Measurements from ENCODE around the gene DPPA2. TPM values are rescaled to one million over a fixed set of nuclear protein-coding genes. Genes with fewer than 3 reads are reported as not detected.
"Not testable (repeated sequence)": the region's sequence is repeated elsewhere in the genome, so short reads cannot be mapped to it uniquely, and the experiment has no call there.

DPPA2 gene, protein sequence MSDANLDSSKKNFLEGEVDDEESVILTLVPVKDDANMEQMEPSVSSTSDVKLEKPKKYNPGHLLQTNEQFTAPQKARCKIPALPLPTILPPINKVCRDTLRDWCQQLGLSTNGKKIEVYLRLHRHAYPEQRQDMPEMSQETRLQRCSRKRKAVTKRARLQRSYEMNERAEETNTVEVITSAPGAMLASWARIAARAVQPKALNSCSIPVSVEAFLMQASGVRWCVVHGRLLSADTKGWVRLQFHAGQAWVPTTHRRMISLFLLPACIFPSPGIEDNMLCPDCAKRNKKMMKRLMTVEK
- not detected for total RNA-seq

DNA sequence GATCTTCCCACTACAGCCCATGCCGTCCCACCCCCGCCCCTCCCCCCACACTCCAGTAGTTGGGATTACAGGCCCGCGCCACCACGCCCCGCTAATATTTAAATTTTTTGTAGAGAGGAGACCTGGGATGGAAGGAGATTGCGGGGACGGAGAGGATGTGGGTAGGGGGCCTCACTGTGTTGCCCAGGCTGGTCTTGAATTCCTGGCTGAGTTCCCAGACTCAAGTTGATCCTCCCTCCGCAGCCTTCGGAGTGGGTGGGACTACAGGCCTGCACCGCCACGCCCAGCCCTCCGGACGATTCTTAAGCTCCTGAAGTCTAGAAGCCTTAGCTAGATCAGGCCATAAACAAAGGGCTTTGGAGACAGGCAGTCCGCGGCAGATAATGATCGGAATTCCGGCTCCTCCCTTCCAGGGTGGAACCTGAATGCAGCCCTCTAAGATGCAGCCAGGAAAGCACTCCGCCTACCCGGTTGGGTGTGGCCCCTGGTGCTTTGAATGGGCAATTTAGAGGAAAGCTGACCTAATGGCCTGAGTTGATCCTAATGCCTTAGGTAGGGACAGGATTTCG is at the start of gene DPPA2:
TSS of gene DPPA2 (minus strand) at position 356 of the 569 bp plus-strand sequence. CDS start 1,975 bp downstream, outside the sequence.
- no peaks in the 10 kb centered on the region for H3K27me3 ChIP-seq (ENCODE audit: insufficient read depth, low read length)
- H3K4me1 ChIP-seq (ENCODE audit: insufficient read depth, low read length): no peaks in the 10 kb centered on the region
- no peak within 1 kb of the TSS for H3K4me3 ChIP-seq (ENCODE audit: low read length)
- H3K9me3 ChIP-seq (ENCODE audit: low read depth, low read length): no peaks in the 10 kb centered on the region

DNA sequence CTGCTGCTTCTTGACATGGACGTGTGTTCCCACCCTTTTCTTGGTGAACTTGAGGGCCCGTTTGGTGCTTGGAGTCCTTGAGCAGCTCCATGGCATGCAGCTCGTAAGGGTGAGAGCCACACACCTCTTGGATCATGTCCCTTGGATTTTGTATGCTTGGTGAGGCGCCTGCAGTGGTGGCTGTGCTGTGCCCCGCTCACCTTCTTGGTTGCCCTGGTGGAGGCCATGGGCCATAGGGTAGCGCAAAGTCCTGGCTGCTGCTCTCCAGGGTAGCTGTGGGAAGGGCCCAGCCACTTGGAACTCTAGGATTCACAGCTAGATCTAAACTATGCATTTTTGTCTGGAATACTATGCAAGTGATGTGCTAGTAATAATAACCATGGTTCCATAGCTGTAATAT is 47.8 kb upstream of the DPPA2 start:
- no peaks in the 10 kb centered on the region for H3K4me1 ChIP-seq (ENCODE audit: insufficient read depth, low read length)
- H3K4me3 ChIP-seq (ENCODE audit: low read length): no peak overlapping the region
- no peaks in the 10 kb centered on the region for H3K9me3 ChIP-seq (ENCODE audit: low read depth, low read length)
- H3K27me3 ChIP-seq (ENCODE audit: insufficient read depth, low read length): no peaks in the 10 kb centered on the region

DNA sequence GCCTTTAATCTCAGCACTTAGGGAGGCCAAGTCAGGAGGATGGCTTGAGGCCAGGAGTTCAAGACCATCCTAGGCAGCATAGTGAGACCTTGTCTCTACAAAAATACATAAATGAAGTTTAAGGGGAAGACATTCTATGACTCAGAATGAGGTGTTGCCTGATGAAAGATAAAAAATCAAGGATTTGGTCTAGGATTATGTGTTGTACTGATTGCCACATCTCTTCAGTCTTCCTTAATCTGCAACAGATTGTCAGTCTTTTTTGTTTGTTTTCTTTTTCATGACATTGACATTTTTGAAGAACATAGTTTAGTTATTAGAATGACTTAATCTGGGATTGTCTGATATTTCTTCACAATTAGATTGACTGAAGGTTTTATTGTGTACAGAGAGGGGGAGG is 47.3 kb upstream of the DPPA2 start:
- H3K27me3 ChIP-seq (ENCODE audit: insufficient read depth, low read length): no peaks in the 10 kb centered on the region
- no peak overlapping the region for H3K4me3 ChIP-seq (ENCODE audit: low read length)
- H3K4me1 ChIP-seq (ENCODE audit: insufficient read depth, low read length): no peaks in the 10 kb centered on the region
- H3K9me3 ChIP-seq (ENCODE audit: low read depth, low read length): no peaks in the 10 kb centered on the region

DNA sequence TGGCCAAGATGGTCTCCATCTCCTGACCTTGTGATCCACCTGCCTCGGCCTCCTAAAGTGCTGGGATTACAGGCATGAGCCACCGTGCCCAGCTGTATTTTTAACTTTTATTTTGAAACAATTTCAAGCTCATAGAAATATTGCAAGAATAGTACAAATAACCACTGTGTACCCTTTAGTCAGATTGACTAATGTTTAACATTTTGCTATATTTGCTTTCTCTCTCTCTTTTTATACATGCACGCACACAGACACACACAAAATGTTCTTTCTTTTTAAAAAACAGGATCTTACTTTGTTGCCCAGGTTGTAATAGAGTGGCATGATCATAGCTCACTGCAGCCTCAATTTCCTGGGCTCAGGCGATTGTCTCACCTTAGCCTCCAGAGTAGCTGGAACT is 46.5 kb upstream of the DPPA2 start:
- Histone ChIP-seq H3K27me3 (ENCODE audit: insufficient read depth, low read length) (no peaks in the 10 kb centered on the region), H3K4me3 (ENCODE audit: low read length) (no peak overlapping the region), H3K4me1 (ENCODE audit: insufficient read depth, low read length) (no peaks in the 10 kb centered on the region), H3K9me3 (ENCODE audit: low read depth, low read length) (no peaks in the 10 kb centered on the region)

DNA sequence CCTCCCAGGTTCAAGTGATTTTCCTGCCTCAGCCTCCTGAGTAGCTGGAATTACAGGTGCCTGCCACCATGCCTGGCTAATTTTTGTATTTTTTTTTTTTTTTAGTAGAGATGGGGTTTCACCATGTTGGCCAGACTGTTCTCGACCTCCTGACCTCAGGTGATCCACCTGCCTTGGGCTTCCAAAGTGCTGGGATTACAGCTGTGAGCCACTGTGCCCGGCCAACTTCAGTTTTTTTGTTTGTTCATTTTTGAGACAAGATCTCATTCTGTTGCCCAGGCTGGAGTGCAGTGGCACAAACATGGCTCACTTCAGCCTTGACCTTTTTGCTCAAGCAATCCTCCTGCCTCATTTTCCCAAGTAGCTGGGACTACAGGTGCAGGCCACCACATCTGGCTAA is 42.5 kb upstream of the DPPA2 start:
- H3K27me3 ChIP-seq (ENCODE audit: insufficient read depth, low read length); H3K4me3 ChIP-seq (ENCODE audit: low read length); H3K4me1 ChIP-seq (ENCODE audit: insufficient read depth, low read length); H3K9me3 ChIP-seq (ENCODE audit: low read depth, low read length): not testable (repeated sequence)

DNA sequence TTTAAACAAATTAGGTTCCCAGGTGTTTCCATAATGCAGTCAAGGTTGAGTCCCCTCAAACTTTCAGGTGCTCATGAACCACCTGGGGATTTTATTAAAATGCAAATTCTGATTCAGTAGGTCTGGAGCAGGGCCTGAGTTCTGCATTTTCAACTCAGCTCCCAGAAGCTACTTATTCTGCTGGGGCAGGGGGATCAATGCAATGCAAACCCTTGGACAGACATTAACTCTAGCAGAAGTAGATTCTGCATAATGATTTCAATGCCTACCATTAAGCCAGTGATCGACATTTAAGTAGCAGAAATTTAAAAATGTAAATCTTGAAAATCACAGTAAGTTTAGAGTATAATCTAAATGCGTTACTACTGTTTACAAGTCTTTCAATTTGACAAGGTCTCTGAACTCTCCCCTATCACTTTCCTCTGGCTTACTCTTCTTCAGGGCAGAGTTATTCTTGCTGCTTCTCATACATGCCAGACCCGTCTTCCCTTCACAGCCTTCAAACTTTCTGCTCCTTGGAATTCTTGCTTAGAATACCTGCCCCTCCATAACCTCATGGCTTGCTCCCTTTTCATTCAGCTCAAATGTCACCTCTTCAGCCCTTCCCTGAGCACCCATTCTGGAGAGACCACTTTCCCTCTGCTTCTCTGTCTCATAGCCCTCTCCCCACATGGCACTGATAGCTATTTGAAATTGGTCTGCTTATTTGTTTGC is 40.3 kb upstream of the DPPA2 start:
- Histone ChIP-seq H3K4me1 (ENCODE audit: insufficient read depth, low read length) (no peaks in the 10 kb centered on the region), H3K4me3 (ENCODE audit: low read length) (no peak overlapping the region), H3K27me3 (ENCODE audit: insufficient read depth, low read length) (no peaks in the 10 kb centered on the region), H3K9me3 (ENCODE audit: low read depth, low read length) (no peaks in the 10 kb centered on the region)

DNA sequence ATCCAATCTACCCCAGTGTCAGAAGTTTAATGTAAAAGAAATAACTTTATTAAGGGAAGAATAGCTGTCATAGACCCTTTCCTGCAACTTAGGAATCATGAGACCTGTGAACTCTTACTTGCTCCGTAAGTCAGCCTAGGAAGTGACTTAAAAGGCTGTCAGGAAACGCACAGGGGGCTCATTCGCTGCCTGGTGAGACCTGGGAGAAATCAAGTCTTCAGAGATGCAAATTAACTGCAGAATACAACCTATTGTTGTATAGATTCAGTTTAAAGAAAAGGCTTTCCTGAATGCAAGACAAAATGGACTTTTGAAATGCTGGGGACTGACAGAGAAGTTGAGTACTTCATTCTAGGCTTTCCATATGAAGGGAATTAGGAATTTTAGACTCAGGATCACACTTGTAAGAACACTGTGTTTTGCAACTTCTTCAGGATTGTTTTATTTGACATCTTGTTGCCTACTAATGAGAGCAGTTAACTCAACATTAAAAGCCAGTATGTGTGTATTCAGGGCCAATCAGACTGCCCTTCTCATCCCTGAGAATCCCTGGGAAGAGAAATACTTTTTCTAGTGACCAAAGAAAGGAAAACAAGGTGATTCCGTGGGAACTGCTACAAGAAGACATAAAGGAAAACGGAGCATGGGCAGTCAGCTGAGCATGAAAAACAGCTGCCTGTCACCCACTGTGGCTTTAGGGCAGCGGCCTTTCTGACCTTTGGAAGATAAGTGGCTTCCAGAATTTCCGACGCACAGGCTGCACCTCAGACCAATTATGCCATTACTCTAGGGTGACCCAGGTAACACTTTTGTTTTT is 39.5 kb upstream of the DPPA2 start:
- Histone ChIP-seq H3K27me3 (ENCODE audit: insufficient read depth, low read length) (no peaks in the 10 kb centered on the region), H3K4me3 (ENCODE audit: low read length) (no peak overlapping the region), H3K4me1 (ENCODE audit: insufficient read depth, low read length) (no peaks in the 10 kb centered on the region), H3K9me3 (ENCODE audit: low read depth, low read length) (no peaks in the 10 kb centered on the region)

DNA sequence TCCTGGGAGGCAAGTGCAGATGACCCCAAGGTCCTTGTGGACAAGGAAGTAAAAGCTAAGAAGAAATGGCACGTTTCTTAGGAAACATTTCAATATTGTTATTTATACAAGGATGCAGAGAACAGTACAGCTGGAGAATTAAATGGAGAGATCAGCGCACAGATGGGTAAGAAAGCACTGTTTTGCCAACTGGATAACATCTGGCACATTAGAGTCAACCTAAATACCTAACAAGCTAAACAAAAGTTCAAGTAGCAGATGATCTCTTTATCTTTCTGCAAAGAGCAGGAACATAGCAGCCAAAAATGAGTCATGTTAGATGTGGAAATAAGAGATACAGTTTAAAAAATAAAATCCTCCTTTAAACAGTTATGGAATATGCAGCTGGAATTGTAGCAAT is 36.7 kb upstream of the DPPA2 start:
- Histone ChIP-seq H3K27me3 (ENCODE audit: insufficient read depth, low read length) (no peaks in the 10 kb centered on the region), H3K4me3 (ENCODE audit: low read length) (no peak overlapping the region), H3K9me3 (ENCODE audit: low read depth, low read length) (no peaks in the 10 kb centered on the region), H3K4me1 (ENCODE audit: insufficient read depth, low read length) (no peaks in the 10 kb centered on the region)

DNA sequence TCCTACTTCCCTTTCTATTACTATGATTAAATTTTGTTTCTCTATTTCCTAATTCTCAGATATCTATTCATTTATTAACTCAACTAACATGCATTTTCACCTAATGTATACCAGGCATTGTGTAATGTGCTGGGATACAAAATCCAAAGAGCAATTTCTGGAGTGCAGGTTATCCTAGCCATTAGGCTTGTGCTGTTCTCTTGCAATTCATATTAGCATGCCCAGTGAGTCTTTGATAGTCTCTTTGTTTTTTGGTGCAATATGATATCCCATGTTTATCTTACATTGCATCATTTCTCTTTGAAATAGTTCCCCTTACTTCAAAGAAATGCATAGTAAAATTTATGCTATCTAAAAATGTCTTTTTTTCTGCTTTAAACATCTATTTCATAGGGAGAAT is 34.9 kb upstream of the DPPA2 start:
- H3K4me1 ChIP-seq (ENCODE audit: insufficient read depth, low read length): no peaks in the 10 kb centered on the region
- no peaks in the 10 kb centered on the region for H3K9me3 ChIP-seq (ENCODE audit: low read depth, low read length)
- no peak overlapping the region for H3K4me3 ChIP-seq (ENCODE audit: low read length)
- H3K27me3 ChIP-seq (ENCODE audit: insufficient read depth, low read length): no peaks in the 10 kb centered on the region

DNA sequence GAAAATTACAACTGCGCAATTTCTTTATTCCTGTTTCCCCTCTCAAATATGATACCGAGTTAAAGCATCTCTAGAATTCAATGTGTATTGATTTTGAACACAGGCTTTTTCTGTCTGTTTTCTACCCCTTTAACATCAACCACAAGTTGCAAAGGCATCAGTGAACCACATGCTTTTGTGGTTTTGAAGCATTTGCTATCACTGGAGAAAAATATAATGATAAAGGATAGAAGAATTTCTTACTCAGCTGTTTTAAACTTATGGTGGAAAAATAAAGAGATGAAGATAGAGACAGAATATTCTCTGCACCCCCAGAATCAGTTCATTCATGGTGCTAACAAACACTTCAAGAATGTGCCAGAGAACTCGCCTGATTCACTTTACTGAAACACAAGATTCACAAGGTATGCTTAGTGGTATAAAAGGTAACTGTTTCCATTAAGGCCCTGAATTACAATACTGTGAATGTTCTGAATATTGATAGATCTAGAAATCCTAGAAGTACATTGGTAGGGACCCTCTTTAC is 30.5 kb upstream of the DPPA2 start:
- Histone ChIP-seq H3K4me1 (ENCODE audit: insufficient read depth, low read length) (no peaks in the 10 kb centered on the region), H3K9me3 (ENCODE audit: low read depth, low read length) (no peaks in the 10 kb centered on the region), H3K4me3 (ENCODE audit: low read length) (no peak overlapping the region), H3K27me3 (ENCODE audit: insufficient read depth, low read length) (no peaks in the 10 kb centered on the region)

DNA sequence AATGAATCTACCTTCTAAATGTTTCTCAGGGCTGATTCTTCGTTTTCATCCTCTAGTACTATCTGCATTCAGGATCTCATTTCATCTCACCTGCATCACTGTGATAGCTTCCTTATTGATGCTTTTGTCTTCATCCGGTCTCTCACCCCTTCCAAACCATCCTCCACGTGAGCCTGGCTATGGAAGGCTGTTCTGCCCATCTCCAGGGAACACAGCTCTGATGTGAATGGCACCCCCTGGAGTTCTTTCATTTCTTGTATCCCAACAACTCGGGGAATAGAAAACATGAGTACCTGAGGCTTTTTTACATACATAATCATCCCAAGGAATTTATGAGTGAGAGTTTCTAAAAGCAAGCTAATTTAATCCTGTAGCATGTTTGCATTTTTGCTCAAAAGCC is 29.8 kb upstream of the DPPA2 start:
- Histone ChIP-seq H3K9me3 (ENCODE audit: low read depth, low read length) (no peaks in the 10 kb centered on the region), H3K4me1 (ENCODE audit: insufficient read depth, low read length) (no peaks in the 10 kb centered on the region), H3K4me3 (ENCODE audit: low read length) (no peak overlapping the region), H3K27me3 (ENCODE audit: insufficient read depth, low read length) (no peaks in the 10 kb centered on the region)

DNA sequence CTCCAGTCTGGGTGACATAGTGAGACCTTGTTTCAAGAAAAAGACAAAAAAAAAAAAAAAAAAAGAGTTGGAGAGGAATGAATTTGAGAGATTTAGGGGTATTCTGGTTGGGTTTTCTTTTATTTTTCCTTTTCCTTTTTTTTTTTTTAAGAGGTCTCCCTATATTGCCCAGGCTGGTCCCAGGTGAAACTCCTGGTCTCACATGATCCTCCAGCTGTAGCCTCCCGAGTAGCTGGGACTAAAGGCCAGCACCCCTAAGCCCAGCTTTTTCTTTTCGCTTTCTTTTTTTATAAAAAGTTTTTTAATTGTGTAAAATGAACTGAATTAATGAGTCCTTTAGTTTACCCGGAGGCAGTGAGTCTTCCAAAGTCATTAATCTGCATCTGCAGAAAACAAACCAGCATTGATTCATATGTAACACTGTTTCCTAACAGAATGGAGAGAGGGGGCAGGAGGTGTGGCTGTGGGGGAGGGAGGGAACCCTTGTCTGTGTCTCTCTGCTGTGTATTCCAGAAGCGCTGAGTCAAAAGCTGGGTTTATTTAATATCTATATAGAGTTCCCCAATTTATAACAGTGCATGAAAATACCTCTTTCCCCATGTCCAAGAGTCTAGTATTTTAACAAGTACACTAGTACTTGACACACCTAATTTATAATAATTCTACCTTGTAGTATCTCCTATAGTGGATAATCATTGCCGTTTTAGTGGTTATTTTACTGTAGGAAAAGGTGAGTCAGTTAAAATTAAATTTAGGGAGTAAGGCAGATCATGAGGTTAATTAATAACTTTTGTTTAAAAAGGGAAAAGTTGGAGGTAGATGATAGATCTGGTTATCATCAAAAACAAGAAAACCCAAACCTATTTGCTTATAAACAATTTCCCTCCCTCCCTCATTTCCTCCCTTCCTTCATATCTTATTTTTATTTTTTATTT is 23.7 kb upstream of the DPPA2 start:
- Histone ChIP-seq H3K4me1 (ENCODE audit: insufficient read depth, low read length) (peaks cover 5% of the 10 kb centered on the region), H3K9me3 (ENCODE audit: low read depth, low read length) (no peaks in the 10 kb centered on the region), H3K27me3 (ENCODE audit: insufficient read depth, low read length) (peaks cover 4% of the 10 kb centered on the region), H3K4me3 (ENCODE audit: low read length) (no peak overlapping the region)

DNA sequence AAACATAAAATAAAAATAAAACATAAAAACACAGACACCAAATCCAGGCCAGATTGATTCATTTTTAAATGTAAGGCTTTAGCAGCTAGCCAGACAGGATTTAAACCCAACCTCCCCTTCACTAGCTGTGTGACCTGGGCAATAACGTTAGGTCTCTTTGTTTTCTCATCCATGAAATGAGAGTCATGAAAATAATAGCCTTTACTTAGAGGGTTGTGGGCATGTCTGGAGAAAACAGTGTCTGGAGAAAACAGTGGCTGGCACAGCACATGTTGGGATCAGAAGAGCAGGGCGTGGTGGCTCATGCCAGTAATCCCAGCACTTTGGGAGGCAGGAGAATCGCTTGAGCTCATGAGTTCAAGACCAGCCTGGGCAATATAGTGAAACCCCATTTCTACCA is 22.9 kb upstream of the DPPA2 start:
- H3K4me1 ChIP-seq (ENCODE audit: insufficient read depth, low read length): peaks cover 5% of the 10 kb centered on the region
- peaks cover 4% of the 10 kb centered on the region for H3K27me3 ChIP-seq (ENCODE audit: insufficient read depth, low read length)
- no peaks in the 10 kb centered on the region for H3K9me3 ChIP-seq (ENCODE audit: low read depth, low read length)
- H3K4me3 ChIP-seq (ENCODE audit: low read length): no peak overlapping the region

DNA sequence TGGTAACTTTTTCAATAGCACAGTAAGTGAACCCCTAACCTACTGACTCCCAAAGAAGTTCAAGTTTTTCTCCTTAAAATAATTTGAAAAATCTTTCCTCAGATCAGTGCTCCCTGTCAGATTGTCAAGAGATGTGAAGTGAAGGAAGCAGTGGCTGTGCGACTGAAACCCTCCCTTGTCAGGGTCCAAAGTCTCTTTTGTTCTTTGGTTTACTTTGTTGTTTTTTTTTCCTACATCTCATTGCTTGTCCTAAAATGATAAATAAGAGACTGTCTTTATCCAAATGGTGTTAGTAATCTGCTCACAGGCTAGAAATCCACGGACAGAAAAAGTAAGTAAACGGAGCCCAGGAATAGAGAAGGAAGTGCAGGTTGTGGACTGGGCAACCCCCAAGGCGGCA is 22.0 kb upstream of the DPPA2 start:
- H3K4me1 ChIP-seq (ENCODE audit: insufficient read depth, low read length): peaks cover 5% of the 10 kb centered on the region
- H3K4me3 ChIP-seq (ENCODE audit: low read length): no peak overlapping the region
- peaks cover 4% of the 10 kb centered on the region for H3K27me3 ChIP-seq (ENCODE audit: insufficient read depth, low read length)
- H3K9me3 ChIP-seq (ENCODE audit: low read depth, low read length): no peaks in the 10 kb centered on the region

All from mononuclear cell (primary cell).